Kidney (tissue), 14 donors: ENCODE data around the gene PAGE2B. TPM values are rescaled to one million over a fixed set of nuclear protein-coding genes. Genes with fewer than 3 reads are reported as not detected.

Source experiments
- DNase-seq, 5 donors: peaks; one replicate each; pipeline ENCODE4 v3.0.0-alpha.2; 2013 to 2020
- FAIRE-seq: peaks from 2 replicates; lab custom pipeline; 2012; peaks lifted over from hg19 to GRCh38; lab: Jason Lieb, UNC
- H3K27ac ChIP-seq, 2 donors: one replicate each; pipeline ENCODE4 v1.7.0; 2013; ENCODE audit warnings: low read depth in 2 of 2, low read length in 2 of 2, inconsistent platforms in 1 of 2
- H3K27me3 ChIP-seq: one replicate; pipeline ENCODE4 v1.7.1; 2013; ENCODE audit warnings: low read length, inconsistent platforms; ENCODE audit not compliant: control insufficient read depth, insufficient read depth
- H3K36me3 ChIP-seq, 3 donors: one replicate each; pipeline versions ENCODE4 v1.7.0 to v1.7.1; 2013; ENCODE audit warnings: low read length in 3 of 3, control low read depth in 1 of 3, inconsistent platforms in 1 of 3; ENCODE audit not compliant: insufficient read depth in 3 of 3, control insufficient read depth in 2 of 3
- H3K4me1 ChIP-seq, 3 donors: one replicate each; pipeline versions ENCODE4 v1.7.0 to v1.7.1; 2013; ENCODE audit warnings: low read length in 3 of 3, inconsistent platforms in 1 of 3, low read depth in 1 of 3; ENCODE audit not compliant: control insufficient read depth in 2 of 3, insufficient read depth in 2 of 3
- H3K4me3 ChIP-seq, 3 donors: one replicate each; pipeline versions ENCODE4 v1.7.0 to v1.8.1; 2013; ENCODE audit warnings: low read length in 3 of 3, control low read depth in 1 of 3, inconsistent platforms in 1 of 3
- H3K9ac ChIP-seq, 3 donors: one replicate each; pipeline versions ENCODE4 v1.7.0 to v1.7.1; 2013; ENCODE audit warnings: low read length in 3 of 3, control low read depth in 1 of 3, inconsistent platforms in 1 of 3
- H3K9me3 ChIP-seq, 3 donors: one replicate each; pipeline versions ENCODE4 v1.7.0 to v1.7.1; 2013; ENCODE audit warnings: low read length in 3 of 3, control low read depth in 1 of 3, inconsistent platforms in 1 of 3; ENCODE audit not compliant: control insufficient read depth in 2 of 3, insufficient read depth in 1 of 3
- CTCF ChIP-seq: IDR thresholded peaks from 3 replicates; pipeline ENCODE4 v1.5.1; 2012; ENCODE audit warnings: mild to moderate bottlenecking, moderate library complexity, borderline replicate concordance; ENCODE audit not compliant: insufficient read depth; ENCODE audit errors: extremely low read depth
- intact Hi-C: fragments of 100-400 bp; cut with DNase I; formaldehyde crosslinking; loops from one replicate; pipeline ENCODE4 v1.11.1; 2022
- polyA plus RNA-seq: library from polyadenylated mRNA; stranded (reverse); fragments of 350-450 nt; fragmentation: Illumina TruSeq; extraction: RNeasy Lipid Tissue Mini Kit (QIAGEN cat#74804); gene quantifications from one replicate; pipeline ENCODE4 v1.2.3, GENCODE V29; 2014; ENCODE audit warnings: low read depth, low replicate concordance; ENCODE audit not compliant: insufficient read depth
- total RNA-seq: library from RNA; stranded (reverse); fragmentation: NEBNext Ultra II Directional; extraction: Animal tissue kit (Norgen Biotek cat#: 25700); gene quantifications from one replicate; pipeline ENCODE4 v1.2.1, GENCODE V29; 2021
- donor health status: control.
- donor health status: control.
- donor health status: control.
- donor health status: control.
- donor health status: control.
- donor health status: DM: yes; HTN: yes; CAD: no.
- donor health status: Normal renal cell carcinoma (clear cell type).

PAGE2B gene
- total and polyA plus RNA-seq, 2 donors from 2014 or later, result not detected

GRCh38 chrX:55072286-55072685 lies 2.5 kb upstream of the PAGE2B start:
- H3K27me3 ChIP-seq, result no peaks in the 10 kb centered on the region
- intact Hi-C loops, result no loop called here
- H3K9ac ChIP-seq, result no peak overlapping the region
- H3K27ac ChIP-seq, result no peak overlapping the region
- H3K4me1 ChIP-seq, result no peaks in the 10 kb centered on the region
- H3K9me3 ChIP-seq, result no peaks in the 10 kb centered on the region
- no peaks in the 10 kb centered on the region for H3K36me3 ChIP-seq
- DNase-seq (no peak), FAIRE-seq (no peak)
- no peak overlapping the region for H3K4me3 ChIP-seq
- no peak for TF ChIP-seq CTCF

GRCh38 chrX:55088795-55089489 lies 14.1 kb downstream of the PAGE2B start, which contains the start of gene PAGE2:
Gene PAGE2 (plus strand): TSS chrX:55089018. CDS start chrX:55090021, 1,003 bp downstream.
- FAIRE-seq (no peak), DNase-seq (no peak)
- intact Hi-C loops, result no loop called here
- Histone ChIP-seq H3K27me3 (no peaks in the 10 kb centered on the region), H3K36me3 (no peaks in the 10 kb centered on the region), H3K4me3 (no peak within 1 kb of the TSS), H3K4me1 (no peaks in the 10 kb centered on the region), H3K9ac (no peak within 1 kb of the TSS), H3K27ac (no peak within 1 kb of the TSS), H3K9me3 (no peaks in the 10 kb centered on the region)
- no peak for TF ChIP-seq CTCF

GRCh38 chrX:55098691-55099090 lies 23.9 kb downstream of the PAGE2B start:
- Histone ChIP-seq H3K9me3 (no peaks in the 10 kb centered on the region), H3K4me3 (no peak overlapping the region), H3K27ac (no peak overlapping the region), H3K9ac (no peak overlapping the region), H3K4me1 (no peaks in the 10 kb centered on the region), H3K27me3 (no peaks in the 10 kb centered on the region), H3K36me3 (no peaks in the 10 kb centered on the region)
- no peak for TF ChIP-seq CTCF
- DNase-seq (no peak), FAIRE-seq (no peak)
- intact Hi-C loops, result no loop called here
